SK-N-SH treated with all-trans-retinoic acid at 6 μM for 48 hours (cell line): ENCODE data around the gene SLC22A1.

Experiments used
- ATAC-seq: fragments of 200-7000 bp; cut with Tn5 transposase; 3 replicates; pipeline ENCODE4 v1.9.1; 2020; ENCODE audit warnings: mild to moderate bottlenecking, moderate library complexity
- ARNTL ChIP-seq: fragments of 450-650 bp; formaldehyde crosslinking; IDR thresholded peaks from 2 replicates; pipeline ENCODE4 v1.5.0; 2020; ENCODE audit warnings: low read depth, mild to moderate bottlenecking, moderate library complexity, borderline replicate concordance
- BACH2 ChIP-seq: fragments of 250-450 bp; sonication (Bioruptor Pico); IDR thresholded peaks from 2 replicates; pipeline ENCODE4 v1.9.0; 2021; ENCODE audit warnings: mild to moderate bottlenecking, borderline replicate concordance
- CSDC2 ChIP-seq: fragments of 250-450 bp; sonication (Bioruptor Pico); IDR thresholded peaks from 2 replicates; pipeline ENCODE4 v1.5.0; 2020; ENCODE audit warnings: mild to moderate bottlenecking, moderate library complexity
- CSRNP3 ChIP-seq: fragments of 250-450 bp; sonication (Bioruptor Pico); IDR thresholded peaks from 2 replicates; pipeline ENCODE4 v1.5.1; 2021; ENCODE audit warnings: mild to moderate bottlenecking, moderate library complexity
- ESRRG ChIP-seq: fragments of 250-450 bp; sonication (Bioruptor Pico); IDR thresholded peaks from 2 replicates; pipeline ENCODE4 v1.6.1; 2021; ENCODE audit warnings: mild to moderate bottlenecking
- GLIS3 ChIP-seq: fragments of 250-450 bp; sonication (Bioruptor Pico); IDR thresholded peaks from 2 replicates; pipeline ENCODE4 v1.5.0; 2020; ENCODE audit warnings: mild to moderate bottlenecking, moderate library complexity
- ISL1 ChIP-seq: fragments of 250-450 bp; sonication (Bioruptor Pico); IDR thresholded peaks from 2 replicates; pipeline ENCODE4 v2.1.2; 2022; ENCODE audit warnings: mild to moderate bottlenecking, moderate library complexity
- PATZ1 ChIP-seq: fragments of 250-450 bp; sonication (Bioruptor Pico); IDR thresholded peaks from 2 replicates; pipeline ENCODE4 v1.8.0; 2020; ENCODE audit warnings: mild to moderate bottlenecking, moderate library complexity, borderline replicate concordance
- RARB ChIP-seq: fragments of 250-450 bp; sonication (Bioruptor Pico); IDR thresholded peaks from 2 replicates; pipeline ENCODE4 v1.8.0; 2021; ENCODE audit warnings: mild to moderate bottlenecking, moderate library complexity
- SNAI2 ChIP-seq: fragments of 250-450 bp; sonication (Bioruptor Pico); IDR thresholded peaks from 2 replicates; pipeline ENCODE4 v1.5.0; 2020; ENCODE audit warnings: mild to moderate bottlenecking, moderate library complexity
- TCF4 ChIP-seq: fragments of 250-450 bp; sonication (Bioruptor Pico); IDR thresholded peaks from 2 replicates; pipeline ENCODE4 v1.8.0; 2021; ENCODE audit warnings: mild to moderate bottlenecking, moderate library complexity, borderline replicate concordance
- TOX ChIP-seq: fragments of 250-450 bp; sonication (Bioruptor Pico); IDR thresholded peaks from 2 replicates; pipeline ENCODE4 v1.8.0; 2021; ENCODE audit warnings: mild to moderate bottlenecking, moderate library complexity, borderline replicate concordance
- TSHZ2 ChIP-seq: fragments of 250-450 bp; sonication (Bioruptor Pico); IDR thresholded peaks from 2 replicates; pipeline ENCODE4 v1.5.0; 2020; ENCODE audit warnings: mild to moderate bottlenecking, moderate library complexity
- ZC3H10 ChIP-seq: fragments of 250-450 bp; sonication (Bioruptor Pico); IDR thresholded peaks from 2 replicates; pipeline ENCODE4 v1.5.1; 2021; ENCODE audit warnings: mild to moderate bottlenecking, moderate library complexity
- ZFP30 ChIP-seq: fragments of 450-650 bp; formaldehyde crosslinking; IDR thresholded peaks from 2 replicates; pipeline ENCODE4 v1.5.0; 2022; ENCODE audit warnings: mild to moderate bottlenecking, moderate library complexity
- ZNF565 ChIP-seq: fragments of 450-650 bp; formaldehyde crosslinking; conservative IDR thresholded peaks from 2 replicates; pipeline ENCODE4 v1.5.0; 2020; ENCODE audit warnings: low read depth, mild to moderate bottlenecking, moderate library complexity
- ZNF8 ChIP-seq: fragments of 450-650 bp; formaldehyde crosslinking; IDR thresholded peaks from 2 replicates; pipeline ENCODE4 v1.5.0; 2020; ENCODE audit warnings: mild to moderate bottlenecking, moderate library complexity
- TF ChIP-seq, protein P1 (sequence below): fragments of 250-450 bp; sonication (Bioruptor Pico); IDR thresholded peaks from 2 replicates; pipeline ENCODE4 v1.5.1; 2020; ENCODE audit warnings: low read depth, mild to moderate bottlenecking, moderate library complexity

Gene SLC22A1

GRCh38 chr6:160198606-160199211 lies 77.1 kb downstream of the SLC22A1 start:
- ATAC-seq, result no peak

DNA sequence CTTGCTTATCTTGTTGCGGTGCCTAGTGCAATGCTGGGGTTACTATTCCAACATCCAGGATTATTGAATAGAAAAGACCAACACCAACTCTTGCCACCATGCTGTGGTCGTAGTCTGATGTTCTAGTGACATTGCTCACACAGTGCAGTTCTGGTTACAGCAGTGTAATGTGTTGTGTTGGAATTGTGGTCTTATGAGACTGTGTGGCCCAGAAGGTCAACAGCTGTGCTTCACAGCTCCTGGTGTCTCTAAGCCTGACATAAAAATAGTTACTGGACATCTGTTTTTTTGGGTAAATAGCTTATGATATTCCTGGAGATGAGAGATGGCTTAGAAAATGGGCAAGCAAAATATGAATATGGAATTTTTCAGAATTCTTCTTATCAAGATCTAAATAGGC lies 79.4 kb downstream of the SLC22A1 start:
- TF ChIP-seq GLIS3 (CRISPR knock-in tag), result no peak
- TF ChIP-seq ESRRG (CRISPR knock-in tag), result no peak
- no peak for TF ChIP-seq ZNF565 (CRISPR knock-in tag)
- no peak for TF ChIP-seq CSRNP3
- no peak for TF ChIP-seq TSHZ2 (CRISPR knock-in tag)
- TF ChIP-seq ZC3H10 (CRISPR knock-in tag), result no peak
- no peak for TF ChIP-seq ZNF8 (CRISPR knock-in tag)
- TF ChIP-seq, protein P1, sequence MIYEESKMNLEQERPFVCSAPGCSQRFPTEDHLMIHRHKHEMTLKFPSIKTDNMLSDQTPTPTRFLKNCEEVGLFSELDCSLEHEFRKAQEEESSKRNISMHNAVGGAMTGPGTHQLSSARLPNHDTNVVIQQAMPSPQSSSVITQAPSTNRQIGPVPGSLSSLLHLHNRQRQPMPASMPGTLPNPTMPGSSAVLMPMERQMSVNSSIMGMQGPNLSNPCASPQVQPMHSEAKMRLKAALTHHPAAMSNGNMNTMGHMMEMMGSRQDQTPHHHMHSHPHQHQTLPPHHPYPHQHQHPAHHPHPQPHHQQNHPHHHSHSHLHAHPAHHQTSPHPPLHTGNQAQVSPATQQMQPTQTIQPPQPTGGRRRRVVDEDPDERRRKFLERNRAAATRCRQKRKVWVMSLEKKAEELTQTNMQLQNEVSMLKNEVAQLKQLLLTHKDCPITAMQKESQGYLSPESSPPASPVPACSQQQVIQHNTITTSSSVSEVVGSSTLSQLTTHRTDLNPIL, result no peak
- no peak for TF ChIP-seq TCF4
- TF ChIP-seq PATZ1 (CRISPR knock-in tag), result no peak
- TF ChIP-seq RARB (CRISPR knock-in tag), result no peak
- TF ChIP-seq ZFP30 (CRISPR knock-in tag), result no peak
- TF ChIP-seq, all 23 proteins: peak for 0
- no peak for ATAC-seq

More at GRCh38 chr6:160198606-160199211, 77.1 kb downstream of the SLC22A1 start:
- no peak for TF ChIP-seq BACH2 (CRISPR knock-in tag)
- TF ChIP-seq ZNF8 (CRISPR knock-in tag), result no peak
- no peak for TF ChIP-seq TOX (CRISPR knock-in tag)
- no peak for TF ChIP-seq TSHZ2 (CRISPR knock-in tag)
- no peak for TF ChIP-seq ZFP30 (CRISPR knock-in tag)
- TF ChIP-seq CSDC2, result no peak
- TF ChIP-seq GLIS3 (CRISPR knock-in tag), result no peak
- no peak for TF ChIP-seq RARB (CRISPR knock-in tag)
- no peak for TF ChIP-seq SNAI2 (CRISPR knock-in tag)
- TF ChIP-seq PATZ1 (CRISPR knock-in tag), result no peak
- TF ChIP-seq ARNTL (CRISPR knock-in tag), result no peak
- no peak for TF ChIP-seq ISL1 (CRISPR knock-in tag)
- TF ChIP-seq, all 23 proteins: peak for 0
